ENCODE measurements around the gene PUM1.
"Not testable (repeated sequence)": the region's sequence is repeated elsewhere in the genome, so short reads cannot be mapped to it uniquely, and the experiment has no call there.

Gene PUM1

GRCh38 chr1:31063631-31064030 is 1.9 kb downstream of the PUM1 start:
- no peak for DNase-seq

- DNase-seq: no peak
Observed at GRCh38 chr1:31062867-31063380, 2.6 kb downstream of the PUM1 start.

- DNase-seq: not testable (repeated sequence)
Observed at GRCh38 chr1:31062162-31062866, 3.2 kb downstream of the PUM1 start.

- DNase-seq: no peak
Observed at GRCh38 chr1:31058012-31058411, 7.5 kb downstream of the PUM1 start.

- no peak for DNase-seq
Observed at GRCh38 chr1:31055953-31056352, 9.6 kb downstream of the PUM1 start.

GRCh38 chr1:31055501-31055900 is 10.0 kb downstream of the PUM1 start:
- no peak for DNase-seq

GRCh38 chr1:31054958-31055481 is 10.5 kb downstream of the PUM1 start:
- DNase-seq: no peak

- DNase-seq: no peak
Observed at GRCh38 chr1:31054349-31054748, 11.2 kb downstream of the PUM1 start.

- not testable (repeated sequence) for DNase-seq
Observed at GRCh38 chr1:31052613-31053012, 12.9 kb downstream of the PUM1 start.

- no peak for DNase-seq
Observed at GRCh38 chr1:31051611-31052010, 13.9 kb downstream of the PUM1 start.

GRCh38 chr1:31047507-31047906 is 18.0 kb downstream of the PUM1 start:
- not testable (repeated sequence) for DNase-seq

GRCh38 chr1:31043631-31044030 is 21.9 kb downstream of the PUM1 start:
- DNase-seq: no peak

- no peak for DNase-seq
Observed at GRCh38 chr1:31042656-31043055, 22.9 kb downstream of the PUM1 start.

- no peak for DNase-seq
Observed at GRCh38 chr1:31041529-31041928, 24.0 kb downstream of the PUM1 start.

- no peak for DNase-seq
Observed at GRCh38 chr1:31040038-31040437, 25.5 kb downstream of the PUM1 start.

- DNase-seq: peak in 17 of 56 donors; percentile 1 to 57 (median 26)
Observed at GRCh38 chr1:31038935-31039334, 26.6 kb downstream of the PUM1 start.

- no peak for DNase-seq
Observed at GRCh38 chr1:31038360-31038759, 27.2 kb downstream of the PUM1 start.

- DNase-seq: no peak
Observed at GRCh38 chr1:31036749-31037500, 28.6 kb downstream of the PUM1 start.

- DNase-seq: no peak
Observed at GRCh38 chr1:31033598-31033997, 31.9 kb downstream of the PUM1 start.

- no peak for DNase-seq
Observed at GRCh38 chr1:31032266-31032665, 33.3 kb downstream of the PUM1 start.

- DNase-seq: no peak
Observed at GRCh38 chr1:31031330-31032143, 34.0 kb downstream of the PUM1 start.

- no peak for DNase-seq
Observed at GRCh38 chr1:31029026-31029425, 36.5 kb downstream of the PUM1 start.
